ENCODE results near the gene RDX.

- no peak for TF ChIP-seq POLR2A (IDR thresholded peaks at IDR 0.05; ENCODE audit: low read length)
- no peak for TF ChIP-seq GATA1 (IDR thresholded peaks at IDR 0.05; ENCODE audit: low read depth, low read length)
Observed at GRCh38 chr11:110217936-110218335, 78.5 kb downstream of the RDX start.

All from erythroblast (primary cell).